Measurements from ENCODE around the gene RNF168. TPM values are rescaled to one million over a fixed set of nuclear protein-coding genes. Genes with fewer than 3 reads are reported as not detected.

Gene RNF168
- total and polyA plus RNA-seq, 3 experiments from 2014 or later, result 12.9 to 31.1 (median 29.8) TPM

- Mint-ChIP-seq H3K4me1 (peaks cover 43 to 62% (median 44%) of the 10 kb centered on the region in 3 donors), H3K4me3 (peak overlapping the region; percentile 96 to 100 (median 99)), H3K36me3 (peaks cover 0 to 50% (median 6%) of the 10 kb centered on the region in 3 donors), H3K27me3 (no peaks in the 10 kb centered on the region), H3K9me3 (peaks cover 0 to 4% (median 0%) of the 10 kb centered on the region in 5 donors), H3K27ac (peak overlapping the region in 7 of 8 donors; percentile 25 to 92 (median 80))
- no peak for DNase-seq
- H3K36me3 ChIP-seq (ENCODE audit: insufficient read depth, low read length), result no peaks in the 10 kb centered on the region
- ChIA-PET CTCF (interaction anchor here (1.0 to 1.1 kb wide), 3 partner anchors 15 to 108 kb away, joined by 3 to 4 read pairs (median 3); partner anchors contain the start of genes FBXO45 and WDR53), POLR2A (interaction anchor here (0.7 to 1.0 kb wide), 5 partner anchors 12 to 366 kb away, joined by 3 to 8 read pairs (median 5); partner anchors contain the start of genes DYNLT2B and SENP5)
- H3K9me3 ChIP-seq (ENCODE audit: low read length), result no peaks in the 10 kb centered on the region
- H3K4me3 ChIP-seq (ENCODE audit: low read length), result peak overlapping the region; percentile 86
- H3K27me3 ChIP-seq (ENCODE audit: insufficient read depth, low read length, poor library complexity, severe bottlenecking), result no peaks in the 10 kb centered on the region
- H3K27ac ChIP-seq (ENCODE audit: low read depth, low read length), result peak overlapping the region; percentile 89
- peaks cover 28% of the 10 kb centered on the region for H3K4me1 ChIP-seq (ENCODE audit: insufficient read depth, low read length)
Measured at GRCh38 chr3:196501316-196502044, 2.1 kb downstream of the RNF168 start.

- no peak for DNase-seq
- CTCF ChIA-PET, result no interaction called here
- Histone ChIP-seq H3K9me3 (ENCODE audit: low read length) (no peaks in the 10 kb centered on the region), H3K4me3 (ENCODE audit: low read length) (peak overlapping the region; percentile 77), H3K27me3 (ENCODE audit: insufficient read depth, low read length, poor library complexity, severe bottlenecking) (no peaks in the 10 kb centered on the region), H3K4me1 (ENCODE audit: insufficient read depth, low read length) (peaks cover 28% of the 10 kb centered on the region), H3K27ac (ENCODE audit: low read depth, low read length) (peak overlapping the region; percentile 82), H3K36me3 (ENCODE audit: insufficient read depth, low read length) (no peaks in the 10 kb centered on the region)
- H3K9me3 Mint-ChIP-seq, result no peaks in the 10 kb centered on the region
- H3K27me3 Mint-ChIP-seq, result no peaks in the 10 kb centered on the region
- peak overlapping the region in 7 of 8 donors; percentile 26 to 87 (median 69) for H3K27ac Mint-ChIP-seq
- POLR2A ChIA-PET, result no interaction called here
- peaks cover 0 to 63% (median 8%) of the 10 kb centered on the region in 3 donors for H3K36me3 Mint-ChIP-seq
- H3K4me3 Mint-ChIP-seq, result peak overlapping the region; percentile 96 to 100 (median 99)
- peaks cover 54 to 76% (median 56%) of the 10 kb centered on the region in 3 donors for H3K4me1 Mint-ChIP-seq
Measured at GRCh38 chr3:196499807-196500524, 3.6 kb downstream of the RNF168 start.

- Histone ChIP-seq H3K27ac (ENCODE audit: low read depth, low read length) (peak overlapping the region; percentile 82), H3K4me3 (ENCODE audit: low read length) (no peak overlapping the region), H3K27me3 (ENCODE audit: insufficient read depth, low read length, poor library complexity, severe bottlenecking) (no peaks in the 10 kb centered on the region), H3K4me1 (ENCODE audit: insufficient read depth, low read length) (peaks cover 28% of the 10 kb centered on the region), H3K36me3 (ENCODE audit: insufficient read depth, low read length) (peaks cover 5% of the 10 kb centered on the region), H3K9me3 (ENCODE audit: low read length) (no peaks in the 10 kb centered on the region)
- CTCF ChIA-PET, result no interaction called here
- Mint-ChIP-seq H3K36me3 (peaks cover 0 to 69% (median 8%) of the 10 kb centered on the region in 3 donors), H3K4me1 (peaks cover 53 to 76% (median 59%) of the 10 kb centered on the region in 3 donors), H3K27ac (peak overlapping the region in 2 of 8 donors; percentile 23 to 69), H3K4me3 (peak overlapping the region; percentile 96 to 100 (median 99)), H3K9me3 (no peaks in the 10 kb centered on the region), H3K27me3 (no peaks in the 10 kb centered on the region)
- POLR2A ChIA-PET, result no interaction called here
- DNase-seq, result no peak
Measured at GRCh38 chr3:196499061-196499460, 4.5 kb downstream of the RNF168 start.

- Mint-ChIP-seq H3K9me3 (no peaks in the 10 kb centered on the region), H3K4me3 (peak overlapping the region in 5 of 7 donors; percentile 10 to 100 (median 47)), H3K27ac (peak overlapping the region in 1 of 8 donors; percentile 22), H3K36me3 (peaks cover 0 to 68% (median 8%) of the 10 kb centered on the region in 3 donors), H3K27me3 (no peaks in the 10 kb centered on the region), H3K4me1 (peaks cover 53 to 75% (median 62%) of the 10 kb centered on the region in 3 donors)
- H3K4me1 ChIP-seq (ENCODE audit: insufficient read depth, low read length), result peaks cover 28% of the 10 kb centered on the region
- ChIA-PET CTCF (no interaction called here), POLR2A (no interaction called here)
- no peaks in the 10 kb centered on the region for H3K9me3 ChIP-seq (ENCODE audit: low read length)
- H3K4me3 ChIP-seq (ENCODE audit: low read length), result no peak overlapping the region
- H3K27ac ChIP-seq (ENCODE audit: low read depth, low read length), result no peak overlapping the region
- no peaks in the 10 kb centered on the region for H3K27me3 ChIP-seq (ENCODE audit: insufficient read depth, low read length, poor library complexity, severe bottlenecking)
- H3K36me3 ChIP-seq (ENCODE audit: insufficient read depth, low read length), result peaks cover 5% of the 10 kb centered on the region
- DNase-seq, result no peak
Measured at GRCh38 chr3:196498297-196498696, 5.3 kb downstream of the RNF168 start.

GRCh38 chr3:196496183-196496582 is 7.4 kb downstream of the RNF168 start:
- peaks cover 23% of the 10 kb centered on the region for H3K4me1 ChIP-seq (ENCODE audit: insufficient read depth, low read length)
- H3K27me3 ChIP-seq (ENCODE audit: insufficient read depth, low read length, poor library complexity, severe bottlenecking), result no peaks in the 10 kb centered on the region
- POLR2A ChIA-PET, result no interaction called here
- peaks cover 5% of the 10 kb centered on the region for H3K36me3 ChIP-seq (ENCODE audit: insufficient read depth, low read length)
- Mint-ChIP-seq H3K36me3 (peaks cover 0 to 62% (median 10%) of the 10 kb centered on the region in 3 donors), H3K4me1 (peaks cover 52 to 80% (median 75%) of the 10 kb centered on the region in 3 donors), H3K4me3 (no peak overlapping the region), H3K27me3 (no peaks in the 10 kb centered on the region), H3K27ac (peak overlapping the region in 4 of 8 donors; percentile 35 to 77 (median 54)), H3K9me3 (no peaks in the 10 kb centered on the region)
- H3K9me3 ChIP-seq (ENCODE audit: low read length), result no peaks in the 10 kb centered on the region
- H3K27ac ChIP-seq (ENCODE audit: low read depth, low read length), result no peak overlapping the region
- no peak overlapping the region for H3K4me3 ChIP-seq (ENCODE audit: low read length)
- DNase-seq, result no peak
- CTCF ChIA-PET, result interaction anchor here (0.8 kb wide), 1 partner anchor 71 kb away, joined by 3 read pairs; no protein-coding TSS in a partner anchor

- no peaks in the 10 kb centered on the region for H3K9me3 Mint-ChIP-seq
- H3K4me3 Mint-ChIP-seq, result no peak overlapping the region
- peaks cover 39 to 72% (median 65%) of the 10 kb centered on the region in 3 donors for H3K4me1 Mint-ChIP-seq
- ChIA-PET CTCF (no interaction called here), POLR2A (no interaction called here)
- H3K27ac Mint-ChIP-seq, result peak overlapping the region in 2 of 8 donors; percentile 22 to 43
- H3K4me3 ChIP-seq (ENCODE audit: low read length), result no peak overlapping the region
- DNase-seq, result no peak
- H3K4me1 ChIP-seq (ENCODE audit: insufficient read depth, low read length), result peaks cover under 1% of the 10 kb centered on the region
- peaks cover 0 to 55% (median 10%) of the 10 kb centered on the region in 3 donors for H3K36me3 Mint-ChIP-seq
- no peak overlapping the region for H3K27ac ChIP-seq (ENCODE audit: low read depth, low read length)
- H3K9me3 ChIP-seq (ENCODE audit: low read length), result no peaks in the 10 kb centered on the region
- H3K27me3 Mint-ChIP-seq, result no peaks in the 10 kb centered on the region
- peaks cover 12% of the 10 kb centered on the region for H3K36me3 ChIP-seq (ENCODE audit: insufficient read depth, low read length)
- H3K27me3 ChIP-seq (ENCODE audit: insufficient read depth, low read length, poor library complexity, severe bottlenecking), result no peaks in the 10 kb centered on the region
Measured at GRCh38 chr3:196493292-196493691, 10.3 kb downstream of the RNF168 start.

- no peaks in the 10 kb centered on the region for H3K4me1 ChIP-seq (ENCODE audit: insufficient read depth, low read length)
- H3K36me3 ChIP-seq (ENCODE audit: insufficient read depth, low read length), result peaks cover 21% of the 10 kb centered on the region
- peaks cover 35 to 71% (median 53%) of the 10 kb centered on the region in 3 donors for H3K4me1 Mint-ChIP-seq
- H3K27ac ChIP-seq (ENCODE audit: low read depth, low read length), result no peak overlapping the region
- H3K4me3 Mint-ChIP-seq, result no peak overlapping the region
- H3K27me3 ChIP-seq (ENCODE audit: insufficient read depth, low read length, poor library complexity, severe bottlenecking), result no peaks in the 10 kb centered on the region
- H3K36me3 Mint-ChIP-seq, result peaks cover 4 to 57% (median 14%) of the 10 kb centered on the region in 3 donors
- POLR2A ChIA-PET, result no interaction called here
- H3K27ac Mint-ChIP-seq, result no peak overlapping the region
- DNase-seq, result no peak
- no peak overlapping the region for H3K4me3 ChIP-seq (ENCODE audit: low read length)
- CTCF ChIA-PET, result interaction anchor here (0.9 kb wide), 1 partner anchor 117 kb away, joined by 3 read pairs; no protein-coding TSS in a partner anchor
- no peaks in the 10 kb centered on the region for H3K9me3 Mint-ChIP-seq
- no peaks in the 10 kb centered on the region for H3K9me3 ChIP-seq (ENCODE audit: low read length)
- H3K27me3 Mint-ChIP-seq, result peaks cover 0 to 2% of the 10 kb centered on the region in 2 donors
Measured at GRCh38 chr3:196492080-196492479, 11.5 kb downstream of the RNF168 start.

Measured in CD8-positive, alpha-beta memory T cell (primary cell).